Tibial nerve (tissue), 4 donors: ENCODE results near the gene IGSF5. TPM values are rescaled to one million over a fixed set of nuclear protein-coding genes. Genes with fewer than 3 reads are reported as not detected.

Source experiments
- DNase-seq, 2 donors: peaks; one replicate each; pipeline ENCODE4 v3.0.0-alpha.2; 2019; ENCODE audit warnings: low spot score in 2 of 2
- H3K27ac ChIP-seq, 4 donors: fragments of 200-600 bp; sonication (generic) in 3 of 4; one replicate each; pipeline ENCODE4 v1.5.1; 2017 to 2019; ENCODE audit warnings: mild to moderate bottlenecking in 1 of 4
- H3K27me3 ChIP-seq, 2 donors: fragments of 200-600 bp; sonication (generic) in 1 of 2; one replicate each; pipeline versions ENCODE4 v1.5.1 to v1.6.0; 2017 to 2019
- H3K36me3 ChIP-seq, 3 donors: fragments of 200-600 bp; sonication (generic); one replicate each; pipeline ENCODE4 v1.5.1; 2018 to 2019
- H3K4me1 ChIP-seq, 4 donors: fragments of 200-600 bp; sonication (generic) in 3 of 4; one replicate each; pipeline ENCODE4 v1.5.1; 2017 to 2019
- H3K4me3 ChIP-seq, 4 donors: fragments of 200-600 bp; sonication (generic) in 3 of 4; one replicate each; pipeline ENCODE4 v1.5.1; 2017 to 2019; ENCODE audit warnings: mild to moderate bottlenecking in 1 of 4, moderate library complexity in 1 of 4
- H3K9me3 ChIP-seq, 4 donors: fragments of 200-600 bp; sonication (generic) in 3 of 4; one replicate each; pipeline ENCODE4 v1.5.1; 2017 to 2019
- POLR2A ChIP-seq, 2 donors: fragments of 450-650 bp; IDR thresholded peaks; one replicate each; pipeline ENCODE4 v1.6.1; 2017; ENCODE audit warnings: antibody characterized with exemption in 2 of 2, mild to moderate bottlenecking in 2 of 2, moderate library complexity in 2 of 2
- WGBS, 2 donors: methylation state at CpG; one replicate each; pipeline ENCODE4 v1.1.5; 2018; 5-methylcytosine and 5-hydroxymethylcytosine counted together
- total RNA-seq, 4 donors: library from RNA; depleted of rRNA; stranded (reverse); fragments of >200 nt; gene quantifications; one replicate each; pipeline ENCODE4 v1.1.0, GENCODE V29; 2016

The IGSF5 gene
- total RNA-seq, 4 donors from 2014 or later, result not detected

GRCh38 chr21:39851002-39851618 is 106.1 kb downstream of the IGSF5 start:
- Histone ChIP-seq H3K36me3 (no peaks in the 10 kb centered on the region), H3K4me3 (no peak overlapping the region), H3K27me3 (no peaks in the 10 kb centered on the region), H3K4me1 (no peaks in the 10 kb centered on the region), H3K27ac (no peak overlapping the region), H3K9me3 (peaks cover 0 to 4% (median 0%) of the 10 kb centered on the region in 4 donors)
- WGBS, 2 donors, result 78 to 82% methylated on average over 7 of the region's 7 CpGs
- no peak for TF ChIP-seq POLR2A (IDR thresholded peaks at IDR 0.05)
- no peak for DNase-seq

Other genes with a start within 250 kb of the IGSF5 start
- not detected for gene B3GALT5, start 132.2 kb upstream of the IGSF5 start, total RNA-seq
- gene PCP4, start 122.3 kb downstream of the IGSF5 start, total RNA-seq, result 10 to 100 TPM in 1 of 4 donors, not detected in 3; 13.5 TPM